Amniotic stem cell (primary cell): Measurements from ENCODE around the gene UBTD1.
"Not testable (repeated sequence)": the region's sequence is repeated elsewhere in the genome, so short reads cannot be mapped to it uniquely, and the experiment has no call there.

Source experiments
- DNase-seq: peaks from one replicate; lab custom pipeline; 2025; lab: John Stamatoyannopoulos, UW

UBTD1 gene

GRCh38 chr10:97563337-97563736, 64.6 kb downstream of the UBTD1 start:
- DNase-seq, result no peak

- no peak for DNase-seq
Observed at GRCh38 chr10:97564776-97565175, 66.1 kb downstream of the UBTD1 start.

- DNase-seq, result no peak
Observed at GRCh38 chr10:97566336-97566996, 67.7 kb downstream of the UBTD1 start.

- no peak for DNase-seq
Observed at GRCh38 chr10:97567891-97568290, 69.2 kb downstream of the UBTD1 start.

GRCh38 chr10:97570146-97570788, 71.5 kb downstream of the UBTD1 start:
- DNase-seq, result no peak

- no peak for DNase-seq
Observed at GRCh38 chr10:97570789-97571471, 72.2 kb downstream of the UBTD1 start.

GRCh38 chr10:97571622-97572021, 72.9 kb downstream of the UBTD1 start:
- DNase-seq, result no peak

- peak; percentile 66 for DNase-seq
Observed at GRCh38 chr10:97572214-97572989, 73.7 kb downstream of the UBTD1 start, which contains the start of gene ANKRD2. TSS of gene ANKRD2 (plus strand) at chr10:97572779. CDS start at chr10:97572789, 10 bp downstream.

GRCh38 chr10:97573021-97573420, 74.3 kb downstream of the UBTD1 start:
- DNase-seq, result no peak

- DNase-seq, result no peak
Observed at GRCh38 chr10:97573672-97574071, 74.9 kb downstream of the UBTD1 start.

- peak; percentile 76 for DNase-seq
Observed at GRCh38 chr10:97574374-97575126, 75.8 kb downstream of the UBTD1 start.

GRCh38 chr10:97575127-97575668, 76.5 kb downstream of the UBTD1 start:
- DNase-seq, result no peak

- not testable (repeated sequence) for DNase-seq
Observed at GRCh38 chr10:97576487-97576886, 77.8 kb downstream of the UBTD1 start.

- DNase-seq, result no peak
Observed at GRCh38 chr10:97577701-97578100, 79.0 kb downstream of the UBTD1 start.

GRCh38 chr10:97578171-97578844, 79.6 kb downstream of the UBTD1 start:
- no peak for DNase-seq

GRCh38 chr10:97580421-97581367, 82.0 kb downstream of the UBTD1 start:
- no peak for DNase-seq

GRCh38 chr10:97582169-97582568, 83.4 kb downstream of the UBTD1 start:
- no peak for DNase-seq

- DNase-seq, result no peak
Observed at GRCh38 chr10:97583476-97583875, 84.8 kb downstream of the UBTD1 start.

- DNase-seq, result no peak
Observed at GRCh38 chr10:97584060-97584797, 85.5 kb downstream of the UBTD1 start, which contains the start of gene HOGA1. TSS of gene HOGA1 (plus strand) at chr10:97584389. CDS start at chr10:97584704, 315 bp downstream.
